Lower leg skin (tissue), 3 donors: ENCODE data around the gene DLG2.

Source experiments
- CTCF ChIP-seq, 3 donors: fragments of 450-650 bp; IDR thresholded peaks; one replicate each; pipeline ENCODE4 v1.5.1; 2016; ENCODE audit warnings: antibody characterized with exemption in 3 of 3, mild to moderate bottlenecking in 3 of 3, moderate library complexity in 2 of 3
- POLR2A ChIP-seq, 2 donors: fragments of 450-650 bp; IDR thresholded peaks; one replicate each; pipeline ENCODE4 v1.6.1; 2016 to 2017; ENCODE audit warnings: antibody characterized with exemption in 2 of 2, mild to moderate bottlenecking in 1 of 2, moderate library complexity in 1 of 2

DNA sequence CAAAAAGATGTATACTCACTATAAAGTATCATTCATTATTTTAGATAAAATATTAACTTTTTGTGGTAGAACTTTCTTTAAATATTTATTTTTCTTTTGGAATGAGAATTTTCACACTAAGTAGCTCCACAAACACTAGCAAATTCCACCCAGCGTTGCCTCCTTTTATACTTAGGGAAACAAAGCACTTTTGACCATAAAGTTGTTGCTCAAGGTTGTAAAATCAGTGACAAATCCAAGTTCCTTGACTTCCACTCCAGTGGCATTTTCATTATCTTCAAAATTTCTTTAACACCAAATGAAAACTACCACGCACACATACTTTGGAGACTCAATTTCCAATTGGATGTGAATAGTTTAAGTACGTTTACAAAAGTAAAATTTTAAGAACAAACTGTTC is 431.2 kb downstream of the DLG2 start:
- TF ChIP-seq CTCF (IDR thresholded peaks at IDR 0.05), result no peak
- TF ChIP-seq POLR2A (IDR thresholded peaks at IDR 0.05), result no peak
